ENCODE results near the gene ALDH1A3.

The ALDH1A3 gene

GRCh38 chr15:100928632-100929280 lies 49.1 kb downstream of the ALDH1A3 start:
- TF ChIP-seq CTCF (IDR thresholded peaks at IDR 0.05; ENCODE audit: low read depth, low read length), result no peak
- DNase-seq (ENCODE audit: extremely low read depth, low read depth), result no peak

GRCh38 chr15:100929641-100930042 lies 50.0 kb downstream of the ALDH1A3 start:
- no peak for TF ChIP-seq CTCF (IDR thresholded peaks at IDR 0.05; ENCODE audit: low read depth, low read length)
- DNase-seq (ENCODE audit: extremely low read depth, low read depth), result no peak

GRCh38 chr15:100930306-100930848 lies 50.7 kb downstream of the ALDH1A3 start:
- no peak for DNase-seq (ENCODE audit: extremely low read depth, low read depth)
- no peak for TF ChIP-seq CTCF (IDR thresholded peaks at IDR 0.05; ENCODE audit: low read depth, low read length)

GRCh38 chr15:100931143-100931890 lies 51.7 kb downstream of the ALDH1A3 start:
- TF ChIP-seq CTCF (IDR thresholded peaks at IDR 0.05; ENCODE audit: low read depth, low read length), result no peak
- no peak for DNase-seq (ENCODE audit: extremely low read depth, low read depth)

- no peak for TF ChIP-seq CTCF (IDR thresholded peaks at IDR 0.05; ENCODE audit: low read depth, low read length)
- no peak for DNase-seq (ENCODE audit: extremely low read depth, low read depth)
These were observed 53.2 kb downstream of the ALDH1A3 start for GRCh38 chr15:100932676-100933348.

- no peak for DNase-seq (ENCODE audit: extremely low read depth, low read depth)
- TF ChIP-seq CTCF (IDR thresholded peaks at IDR 0.05; ENCODE audit: low read depth, low read length), result no peak
These were observed 54.5 kb downstream of the ALDH1A3 start for GRCh38 chr15:100934166-100934565.

GRCh38 chr15:100934726-100935125 lies 55.1 kb downstream of the ALDH1A3 start:
- no peak for DNase-seq (ENCODE audit: extremely low read depth, low read depth)
- no peak for TF ChIP-seq CTCF (IDR thresholded peaks at IDR 0.05; ENCODE audit: low read depth, low read length)

Measured in AG09319 (cell line).